Measurements from ENCODE around the gene ZNF319. TPM values are rescaled to one million over a fixed set of nuclear protein-coding genes. Genes with fewer than 3 reads are reported as not detected.

ZNF319 gene
- total and polyA plus RNA-seq, 10 of the 15 experiments (the other 5 are each of a cell fraction or from before 2014, with no cell fraction given), result 0.29 to 7.4 (median 1.7) TPM

DNA sequence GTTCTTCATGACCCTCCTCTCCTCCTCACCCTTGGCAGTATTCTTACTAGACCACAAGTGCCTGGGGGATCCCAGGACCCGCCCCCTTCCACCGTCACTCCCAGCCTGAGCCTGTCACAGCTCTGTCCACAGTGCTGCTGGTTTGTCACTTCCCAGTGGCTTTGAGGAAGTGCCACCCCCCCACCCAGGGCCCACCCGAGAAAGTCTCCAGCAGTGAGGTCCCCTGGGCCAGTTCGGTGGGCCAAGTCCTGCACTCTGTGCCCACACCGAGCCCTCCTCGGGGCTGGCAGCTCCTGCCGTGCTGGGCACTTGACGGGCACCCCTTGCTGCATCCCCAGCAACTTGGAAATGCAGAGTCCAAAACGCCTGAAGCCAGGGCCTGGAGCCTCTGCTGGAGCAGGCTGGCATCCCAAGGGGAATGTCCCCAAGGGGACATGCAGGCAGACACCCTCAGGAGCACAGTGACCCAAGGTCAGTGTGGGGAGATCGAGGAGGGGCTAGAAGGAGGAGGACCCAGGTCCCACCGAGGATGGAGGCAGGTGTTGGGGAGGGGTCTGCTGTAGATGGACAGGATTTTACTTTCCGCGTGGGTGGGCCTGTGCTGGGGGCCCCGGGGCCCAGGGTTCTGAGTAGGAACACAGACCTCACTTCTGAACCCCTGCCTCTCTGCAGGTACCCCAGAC, 40.6 kb upstream of the ZNF319 start:
- Histone ChIP-seq H3K4me1 (ENCODE audit: control insufficient read depth, insufficient read depth, low read length) (no peaks in the 10 kb centered on the region), H2AFZ (ENCODE audit: control insufficient read depth, low read depth, low read length) (no peak overlapping the region), H3K27me3 (replicated peaks in 1 of 2; ENCODE audit: control insufficient read depth in 2 of 2, insufficient read depth in 2 of 2, low read length in 1 of 2) (no peaks in the 10 kb centered on the region), H3K27ac (ENCODE audit: control insufficient read depth, insufficient read depth) (no peak overlapping the region), H3K9me3 (replicated peaks; ENCODE audit: control insufficient read depth, insufficient read depth, low read length) (no peaks in the 10 kb centered on the region), H3K9ac (ENCODE audit: control insufficient read depth, insufficient read depth, low read length) (no peak overlapping the region), H3K4me3 (no peak overlapping the region), H3K79me2 (ENCODE audit: control insufficient read depth, insufficient read depth, low read length) (no peaks in the 10 kb centered on the region), H3K36me3 (ENCODE audit: control insufficient read depth in 2 of 2, insufficient read depth in 2 of 2, low read length in 1 of 2) (no peaks in the 10 kb centered on the region), H3K4me2 (ENCODE audit: control insufficient read depth, insufficient read depth) (no peak overlapping the region), H4K20me1 (ENCODE audit: control insufficient read depth, insufficient read depth) (no peaks in the 10 kb centered on the region)
- ChIA-PET SMC1A (ENCODE audit: uncharacterized antibody, unreplicated experiment) (no interaction called here), CTCF (no interaction called here), RAD21 (ENCODE audit: unreplicated experiment) (no interaction called here), POLR2A (no interaction called here)
- no peak for DNase-seq (ENCODE audit: low read depth, low spot score)
- 37% methylated on average over 13 of the region's 14 CpGs for WGBS (ENCODE audit: insufficient coverage, insufficient replicate concordance, low lambda C conversion rate, missing lambda C conversion rate)
- FAIRE-seq, result no peak
- no peak for TF ChIP-seq KDM1A (IDR thresholded peaks at IDR 0.05; ENCODE audit: borderline replicate concordance)
- intact Hi-C loops (cut with micrococcal nuclease; ENCODE audit: unreplicated experiment) (no loop called here), in situ Hi-C loops (cut with MboI) (no loop called here)
- no TSS peak for BruUV-seq (replicated peaks)
- ATAC-seq, result no peak

DNA sequence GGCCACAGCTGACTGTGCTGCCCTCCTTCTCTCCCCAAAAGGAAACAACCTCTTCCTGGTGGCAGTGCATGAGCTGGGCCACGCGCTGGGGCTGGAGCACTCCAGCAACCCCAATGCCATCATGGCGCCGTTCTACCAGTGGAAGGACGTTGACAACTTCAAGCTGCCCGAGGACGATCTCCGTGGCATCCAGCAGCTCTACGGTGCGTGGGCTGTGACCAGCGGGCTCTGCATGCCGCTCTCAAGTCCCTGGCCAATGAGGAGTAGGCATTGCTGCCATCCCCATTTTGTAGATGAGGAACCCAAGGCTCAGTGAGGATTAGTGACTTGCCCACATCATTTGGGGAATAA, 40.0 kb upstream of the ZNF319 start:
- Histone ChIP-seq H3K4me2 (ENCODE audit: control insufficient read depth, insufficient read depth) (no peak overlapping the region), H4K20me1 (ENCODE audit: control insufficient read depth, insufficient read depth) (no peaks in the 10 kb centered on the region), H3K9me3 (replicated peaks; ENCODE audit: control insufficient read depth, insufficient read depth, low read length) (no peaks in the 10 kb centered on the region), H3K36me3 (ENCODE audit: control insufficient read depth in 2 of 2, insufficient read depth in 2 of 2, low read length in 1 of 2) (no peaks in the 10 kb centered on the region), H3K4me3 (no peak overlapping the region), H3K79me2 (ENCODE audit: control insufficient read depth, insufficient read depth, low read length) (no peaks in the 10 kb centered on the region), H3K4me1 (ENCODE audit: control insufficient read depth, insufficient read depth, low read length) (no peaks in the 10 kb centered on the region), H3K27ac (ENCODE audit: control insufficient read depth, insufficient read depth) (no peak overlapping the region), H3K9ac (ENCODE audit: control insufficient read depth, insufficient read depth, low read length) (no peak overlapping the region), H2AFZ (ENCODE audit: control insufficient read depth, low read depth, low read length) (no peak overlapping the region), H3K27me3 (replicated peaks in 1 of 2; ENCODE audit: control insufficient read depth in 2 of 2, insufficient read depth in 2 of 2, low read length in 1 of 2) (no peaks in the 10 kb centered on the region; a peak in 1 of 4 replicates)
- 79% methylated on average over 12 of the region's 12 CpGs for WGBS (ENCODE audit: insufficient coverage, insufficient replicate concordance, low lambda C conversion rate, missing lambda C conversion rate)
- FAIRE-seq (no peak), DNase-seq (ENCODE audit: low read depth, low spot score) (no peak), ATAC-seq (no peak)
- in situ Hi-C loops (cut with MboI) (no loop called here), intact Hi-C loops (cut with micrococcal nuclease; ENCODE audit: unreplicated experiment) (no loop called here)
- TF ChIP-seq NFYB (IDR thresholded peaks at IDR 0.05; ENCODE audit: insufficient read depth, low read depth, low read length), result no peak
- TF ChIP-seq NR2C1 (IDR thresholded peaks at IDR 0.05), result no peak
- TF ChIP-seq SIN3A (IDR thresholded peaks at IDR 0.05; ENCODE audit: low read depth, low read length), result no peak
- TF ChIP-seq, protein P1, sequence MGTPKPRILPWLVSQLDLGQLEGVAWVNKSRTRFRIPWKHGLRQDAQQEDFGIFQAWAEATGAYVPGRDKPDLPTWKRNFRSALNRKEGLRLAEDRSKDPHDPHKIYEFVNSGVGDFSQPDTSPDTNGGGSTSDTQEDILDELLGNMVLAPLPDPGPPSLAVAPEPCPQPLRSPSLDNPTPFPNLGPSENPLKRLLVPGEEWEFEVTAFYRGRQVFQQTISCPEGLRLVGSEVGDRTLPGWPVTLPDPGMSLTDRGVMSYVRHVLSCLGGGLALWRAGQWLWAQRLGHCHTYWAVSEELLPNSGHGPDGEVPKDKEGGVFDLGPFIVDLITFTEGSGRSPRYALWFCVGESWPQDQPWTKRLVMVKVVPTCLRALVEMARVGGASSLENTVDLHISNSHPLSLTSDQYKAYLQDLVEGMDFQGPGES (IDR thresholded peaks at IDR 0.05), result no peak
- TF ChIP-seq TCF3 (IDR thresholded peaks at IDR 0.05; ENCODE audit: borderline replicate concordance, insufficient read depth, low read depth, low read length), result no peak
- no peak for TF ChIP-seq ZNF622 (IDR thresholded peaks at IDR 0.05)
- no peak for TF ChIP-seq BHLHE40 (IDR thresholded peaks at IDR 0.05; ENCODE audit: borderline replicate concordance in 1 of 2, low read depth in 2 of 2, low read length in 1 of 2)
- TF ChIP-seq, protein P2, sequence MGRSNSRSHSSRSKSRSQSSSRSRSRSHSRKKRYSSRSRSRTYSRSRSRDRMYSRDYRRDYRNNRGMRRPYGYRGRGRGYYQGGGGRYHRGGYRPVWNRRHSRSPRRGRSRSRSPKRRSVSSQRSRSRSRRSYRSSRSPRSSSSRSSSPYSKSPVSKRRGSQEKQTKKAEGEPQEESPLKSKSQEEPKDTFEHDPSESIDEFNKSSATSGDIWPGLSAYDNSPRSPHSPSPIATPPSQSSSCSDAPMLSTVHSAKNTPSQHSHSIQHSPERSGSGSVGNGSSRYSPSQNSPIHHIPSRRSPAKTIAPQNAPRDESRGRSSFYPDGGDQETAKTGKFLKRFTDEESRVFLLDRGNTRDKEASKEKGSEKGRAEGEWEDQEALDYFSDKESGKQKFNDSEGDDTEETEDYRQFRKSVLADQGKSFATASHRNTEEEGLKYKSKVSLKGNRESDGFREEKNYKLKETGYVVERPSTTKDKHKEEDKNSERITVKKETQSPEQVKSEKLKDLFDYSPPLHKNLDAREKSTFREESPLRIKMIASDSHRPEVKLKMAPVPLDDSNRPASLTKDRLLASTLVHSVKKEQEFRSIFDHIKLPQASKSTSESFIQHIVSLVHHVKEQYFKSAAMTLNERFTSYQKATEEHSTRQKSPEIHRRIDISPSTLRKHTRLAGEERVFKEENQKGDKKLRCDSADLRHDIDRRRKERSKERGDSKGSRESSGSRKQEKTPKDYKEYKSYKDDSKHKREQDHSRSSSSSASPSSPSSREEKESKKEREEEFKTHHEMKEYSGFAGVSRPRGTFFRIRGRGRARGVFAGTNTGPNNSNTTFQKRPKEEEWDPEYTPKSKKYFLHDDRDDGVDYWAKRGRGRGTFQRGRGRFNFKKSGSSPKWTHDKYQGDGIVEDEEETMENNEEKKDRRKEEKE (IDR thresholded peaks at IDR 0.05), result no peak
- no peak for TF ChIP-seq KLF5 (IDR thresholded peaks at IDR 0.05; ENCODE audit: partially characterized antibody)
- no peak for TF ChIP-seq NFIC (IDR thresholded peaks at IDR 0.05; ENCODE audit: low read depth, low read length)
- no peak for TF ChIP-seq NR2F1 (conservative IDR thresholded peaks at IDR 0.05)
- no peak for TF ChIP-seq SMARCA5 (IDR thresholded peaks at IDR 0.05)
- TF ChIP-seq CBX5 (IDR thresholded peaks at IDR 0.05; ENCODE audit: low read depth), result no peak
- TF ChIP-seq HDAC6 (IDR thresholded peaks at IDR 0.05; ENCODE audit: unreplicated experiment), result no peak
- no peak for TF ChIP-seq NFYA (IDR thresholded peaks at IDR 0.05; ENCODE audit: borderline replicate concordance, low read depth, low read length)
- RAD21 ChIA-PET (ENCODE audit: unreplicated experiment), result no interaction called here
- no TSS peak for BruUV-seq (replicated peaks)
- CTCF ChIA-PET, result no interaction called here
- POLR2A ChIA-PET, result no interaction called here
- SMC1A ChIA-PET (ENCODE audit: uncharacterized antibody, unreplicated experiment), result no interaction called here

Data from GM12878 (cell line).